Muscle layer of colon (tissue), 2 donors: ENCODE measurements around the gene ANTXR2.
"Not testable (repeated sequence)": the region's sequence is repeated elsewhere in the genome, so short reads cannot be mapped to it uniquely, and the experiment has no call there.

Source experiments
- H3K27ac ChIP-seq: one replicate; pipeline ENCODE4 v1.7.0; 2013; ENCODE audit warnings: low read depth, mild to moderate bottlenecking, low read length, moderate library complexity
- H3K27me3 ChIP-seq, 2 donors: one replicate each; pipeline ENCODE4 v1.7.0; 2013; ENCODE audit warnings: low read length in 2 of 2, mild to moderate bottlenecking in 2 of 2; ENCODE audit not compliant: insufficient read depth in 2 of 2, control insufficient read depth in 1 of 2
- H3K36me3 ChIP-seq: one replicate; pipeline ENCODE4 v1.7.0; 2013; ENCODE audit warnings: mild to moderate bottlenecking, low read length; ENCODE audit not compliant: insufficient read depth
- H3K4me1 ChIP-seq: one replicate; pipeline ENCODE4 v1.7.0; 2013; ENCODE audit warnings: mild to moderate bottlenecking, low read length; ENCODE audit not compliant: insufficient read depth
- H3K4me3 ChIP-seq, 2 donors: one replicate each; pipeline ENCODE4 v1.7.0; 2013; ENCODE audit warnings: low read length in 2 of 2, low read depth in 1 of 2, mild to moderate bottlenecking in 1 of 2, moderate library complexity in 1 of 2
- H3K9ac ChIP-seq: one replicate; pipeline ENCODE4 v1.7.0; 2013; ENCODE audit warnings: low read length
- H3K9me3 ChIP-seq: one replicate; pipeline ENCODE4 v1.7.0; 2013; ENCODE audit warnings: mild to moderate bottlenecking, low read length
- donor health status: abdominal sarcoma.
- donor health status: Adenocarcinoma of cecum.

The ANTXR2 gene

DNA sequence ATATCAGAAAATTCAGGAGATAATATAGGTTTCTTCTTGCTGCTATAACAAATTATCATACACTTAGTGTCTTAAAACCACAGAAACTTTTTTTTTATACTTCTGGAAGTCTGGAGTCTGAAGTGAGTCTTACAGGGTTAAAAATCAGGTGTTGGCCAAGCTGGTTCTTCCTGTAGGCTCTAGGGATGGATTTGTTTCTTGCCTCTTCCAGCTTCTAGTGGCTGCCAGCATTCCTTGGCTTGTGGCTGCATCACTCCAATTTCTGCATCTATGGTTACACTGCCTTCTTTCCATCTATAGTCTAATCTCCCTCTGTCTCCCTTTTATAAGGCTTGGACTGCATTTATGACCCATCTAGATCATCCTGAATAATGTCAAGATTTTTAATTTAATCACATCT, 68.7 kb downstream of the ANTXR2 start:
- Histone ChIP-seq H3K27me3 (no peaks in the 10 kb centered on the region), H3K9me3 (peaks cover 6% of the 10 kb centered on the region), H3K27ac (no peak overlapping the region), H3K4me3 (no peak overlapping the region), H3K4me1 (no peaks in the 10 kb centered on the region), H3K36me3 (peaks cover 31% of the 10 kb centered on the region), H3K9ac (no peak overlapping the region)

DNA sequence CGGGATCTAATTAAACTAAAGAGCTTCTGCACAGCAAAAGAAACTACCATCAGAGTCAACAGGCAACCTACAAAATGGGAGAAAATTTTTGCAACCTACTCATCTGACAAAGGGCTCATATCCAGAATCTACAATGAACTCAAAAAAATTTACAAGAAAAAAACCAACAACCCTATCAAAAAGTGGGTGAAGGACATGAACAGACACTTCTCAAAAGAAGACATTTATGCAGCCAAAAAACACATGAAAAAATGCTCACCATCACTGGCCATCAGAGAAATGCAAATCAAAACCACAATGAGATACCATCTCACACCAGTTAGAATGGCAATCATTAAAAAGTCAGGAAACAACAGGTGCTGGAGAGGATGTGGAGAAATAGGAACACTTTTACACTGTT, 70.5 kb downstream of the ANTXR2 start:
- not testable (repeated sequence) for H3K9me3 ChIP-seq, H3K9ac ChIP-seq

DNA sequence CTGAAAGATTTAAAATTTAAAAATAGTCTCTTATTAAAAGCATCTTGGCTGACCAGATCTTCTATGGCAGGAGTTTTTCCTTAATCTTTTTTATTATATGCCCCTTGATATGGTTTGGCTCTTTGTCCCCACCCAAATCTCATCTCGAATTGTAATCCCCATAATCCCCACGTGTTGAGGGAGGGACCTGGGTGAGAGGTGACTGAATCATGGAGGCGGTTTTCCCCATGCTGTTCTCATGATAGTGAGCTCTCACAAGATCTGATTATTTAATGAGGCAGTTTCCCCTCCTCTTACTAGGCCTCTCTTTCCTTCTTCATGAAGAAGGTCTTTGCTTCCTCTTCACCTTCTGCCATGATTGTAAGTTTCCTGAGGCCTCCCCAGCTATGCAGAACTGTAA, 74.0 kb downstream of the ANTXR2 start:
- not testable (repeated sequence) for H3K27me3 ChIP-seq, H3K4me3 ChIP-seq, H3K27ac ChIP-seq, H3K9ac ChIP-seq, H3K36me3 ChIP-seq, H3K9me3 ChIP-seq
- peaks cover 20% of the 10 kb centered on the region for H3K4me1 ChIP-seq

More for the DNA sequence above, 70.5 kb downstream of the ANTXR2 start:
- not testable (repeated sequence) for H3K27me3 ChIP-seq, H3K4me3 ChIP-seq, H3K4me1 ChIP-seq, H3K27ac ChIP-seq
- peaks cover 25% of the 10 kb centered on the region for H3K36me3 ChIP-seq

DNA sequence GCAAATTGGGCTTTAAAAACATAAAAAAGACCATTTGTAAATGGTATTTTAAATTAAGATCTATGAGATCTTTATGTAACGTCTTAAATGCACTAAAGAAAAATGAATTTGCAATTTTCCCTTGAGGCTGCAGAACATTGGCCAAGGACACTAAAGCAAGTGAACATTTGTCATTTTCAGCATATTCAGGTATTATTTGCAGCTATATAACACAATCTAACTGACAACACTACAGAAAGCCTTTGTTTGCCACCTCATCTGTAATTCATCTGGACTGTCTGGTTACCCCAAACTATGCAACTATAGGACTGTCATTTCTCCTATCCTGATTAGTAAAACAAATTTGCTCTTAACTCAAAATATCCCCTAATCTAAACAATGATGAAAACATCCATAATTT, 74.8 kb downstream of the ANTXR2 start:
- Histone ChIP-seq H3K36me3 (no peaks in the 10 kb centered on the region), H3K4me1 (peaks cover 20% of the 10 kb centered on the region), H3K9me3 (no peaks in the 10 kb centered on the region), H3K27ac (no peak overlapping the region), H3K27me3 (no peaks in the 10 kb centered on the region), H3K9ac (no peak overlapping the region), H3K4me3 (no peak overlapping the region)

DNA sequence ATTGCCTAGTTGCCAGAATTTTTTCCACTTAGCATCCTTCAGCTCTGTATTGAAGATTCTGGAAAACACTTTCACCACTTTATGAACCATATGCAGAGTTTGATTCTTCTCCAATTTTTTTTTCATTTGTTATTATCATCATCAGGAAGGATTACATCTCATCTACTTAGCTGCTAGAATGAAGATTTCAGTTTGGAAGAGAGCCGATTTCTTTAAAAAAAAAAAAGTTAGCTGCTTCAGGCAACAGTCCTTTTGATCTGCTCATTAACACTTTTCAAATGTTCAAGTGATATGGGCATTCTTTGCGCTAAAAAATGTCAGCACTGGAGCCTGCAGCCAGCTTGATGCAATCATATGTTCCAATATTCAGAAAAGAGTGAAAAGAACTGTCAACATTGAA, 76.2 kb downstream of the ANTXR2 start:
- Histone ChIP-seq H3K4me3 (no peak overlapping the region), H3K9ac (no peak overlapping the region), H3K27ac (no peak overlapping the region), H3K27me3 (no peaks in the 10 kb centered on the region), H3K9me3 (no peaks in the 10 kb centered on the region), H3K36me3 (no peaks in the 10 kb centered on the region), H3K4me1 (peaks cover 20% of the 10 kb centered on the region)

DNA sequence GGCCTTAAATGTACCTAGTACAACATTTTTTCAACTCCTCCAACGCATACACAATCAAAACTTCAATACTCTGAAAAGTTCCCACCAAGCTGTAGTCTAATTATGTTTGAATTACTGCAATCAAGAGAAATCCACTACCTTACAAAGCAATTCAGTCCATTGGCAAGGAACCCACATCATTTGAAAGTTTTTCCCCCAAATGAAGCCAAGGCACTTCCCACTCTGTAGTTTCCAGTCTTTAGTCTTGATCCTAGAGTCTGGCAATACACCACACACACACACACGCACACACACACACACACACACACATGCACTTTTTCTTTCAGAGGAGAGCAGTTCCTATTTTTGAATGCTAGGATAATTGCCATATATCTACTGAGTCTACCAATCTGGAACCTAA, 79.6 kb downstream of the ANTXR2 start:
- H3K27ac ChIP-seq, result no peak overlapping the region
- no peaks in the 10 kb centered on the region for H3K36me3 ChIP-seq
- H3K9me3 ChIP-seq, result no peaks in the 10 kb centered on the region
- H3K27me3 ChIP-seq, result no peaks in the 10 kb centered on the region
- no peak overlapping the region for H3K9ac ChIP-seq
- H3K4me1 ChIP-seq, result peaks cover 19% of the 10 kb centered on the region
- H3K4me3 ChIP-seq, result no peak overlapping the region

DNA sequence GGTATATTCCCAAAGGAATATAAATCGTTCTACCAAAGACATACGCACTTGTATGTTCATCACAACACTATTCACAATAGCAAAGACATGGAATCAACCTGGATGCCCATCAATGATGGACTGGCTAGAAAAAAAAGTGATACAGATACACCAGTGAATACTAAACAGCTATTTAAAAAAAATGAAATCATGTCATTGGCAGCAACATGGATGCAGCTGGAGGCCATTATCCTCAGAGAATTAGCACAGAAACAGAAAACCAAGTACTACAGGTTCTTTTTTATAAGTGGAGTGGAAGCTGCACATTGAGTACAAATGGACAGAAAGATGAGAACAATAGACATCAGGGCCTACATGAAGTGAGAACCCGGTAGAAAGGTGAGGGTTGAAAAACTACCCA, 81.4 kb downstream of the ANTXR2 start:
- H3K27me3 ChIP-seq, result no peaks in the 10 kb centered on the region
- no peak overlapping the region for H3K4me3 ChIP-seq
- peaks cover 16% of the 10 kb centered on the region for H3K4me1 ChIP-seq
- no peak overlapping the region for H3K27ac ChIP-seq
- H3K9ac ChIP-seq, result no peak overlapping the region
- H3K9me3 ChIP-seq, result no peaks in the 10 kb centered on the region
- H3K36me3 ChIP-seq, result no peaks in the 10 kb centered on the region

DNA sequence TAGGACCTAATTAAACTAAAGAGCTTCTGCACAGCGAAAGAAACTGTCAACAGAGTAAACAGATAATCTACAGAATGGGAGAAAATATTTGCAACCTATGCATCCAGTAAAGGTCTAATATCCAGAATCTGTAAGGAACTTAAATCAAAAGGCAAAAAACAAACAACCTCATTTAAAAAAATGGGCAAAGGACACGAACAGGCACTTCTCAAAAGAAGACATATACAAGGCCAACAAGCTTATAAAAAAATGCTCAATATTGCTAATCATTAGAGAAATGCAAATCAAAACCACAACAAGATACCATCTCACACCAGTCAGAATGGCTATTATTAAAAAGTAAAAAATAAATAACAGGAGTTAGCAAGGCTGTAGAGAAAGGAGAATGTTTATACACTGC, 81.9 kb downstream of the ANTXR2 start:
- not testable (repeated sequence) for H3K9me3 ChIP-seq, H3K27me3 ChIP-seq, H3K4me3 ChIP-seq, H3K9ac ChIP-seq, H3K27ac ChIP-seq, H3K36me3 ChIP-seq
- H3K4me1 ChIP-seq, result peaks cover 14% of the 10 kb centered on the region

DNA sequence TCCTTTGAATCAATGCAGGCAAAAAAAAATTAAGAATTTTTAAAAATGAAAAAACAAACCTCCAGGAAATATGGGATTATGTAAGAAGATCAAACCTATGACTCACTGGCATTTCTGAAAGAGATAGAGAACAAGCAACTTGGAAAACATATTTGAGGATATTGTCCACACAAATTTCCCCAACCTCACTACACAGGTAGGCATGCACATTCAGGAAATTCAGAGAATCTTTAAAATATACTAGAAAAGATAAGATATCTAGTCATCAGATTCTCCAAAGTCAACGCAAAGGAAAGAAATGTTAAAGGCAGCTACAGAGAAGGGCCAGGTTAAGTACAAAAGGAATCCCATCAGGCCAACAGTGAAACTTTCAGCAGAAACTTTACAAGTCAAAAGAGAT, 85.6 kb downstream of the ANTXR2 start:
- Histone ChIP-seq H3K36me3 (peaks cover 5% of the 10 kb centered on the region), H3K27me3 (no peaks in the 10 kb centered on the region), H3K9ac (no peak overlapping the region), H3K27ac (no peak overlapping the region), H3K9me3 (no peaks in the 10 kb centered on the region), H3K4me1 (peaks cover 10% of the 10 kb centered on the region), H3K4me3 (no peak overlapping the region)

DNA sequence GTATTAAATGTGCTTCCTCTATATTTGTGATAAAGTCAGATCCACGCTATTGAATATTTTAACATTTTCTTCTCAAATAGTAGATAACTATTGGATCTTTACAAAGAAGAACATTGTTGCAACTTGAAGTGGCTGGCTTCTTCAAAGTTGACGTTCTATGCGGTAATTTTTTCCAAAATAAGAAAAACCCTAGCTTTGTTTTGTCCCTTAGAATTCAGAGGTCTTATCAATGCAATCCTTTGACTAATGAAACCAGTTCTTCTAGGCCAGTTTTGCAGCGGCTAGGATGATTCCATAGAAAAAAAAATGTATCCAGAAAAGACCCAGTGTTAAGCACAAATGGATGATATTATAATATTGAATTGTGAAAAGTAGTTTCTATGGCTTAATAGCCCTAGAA, 89.6 kb downstream of the ANTXR2 start:
- Histone ChIP-seq H3K9ac (no peak overlapping the region), H3K4me1 (peaks cover 18% of the 10 kb centered on the region), H3K27ac (no peak overlapping the region), H3K9me3 (no peaks in the 10 kb centered on the region), H3K4me3 (no peak overlapping the region), H3K27me3 (no peaks in the 10 kb centered on the region), H3K36me3 (peaks cover 11% of the 10 kb centered on the region)

DNA sequence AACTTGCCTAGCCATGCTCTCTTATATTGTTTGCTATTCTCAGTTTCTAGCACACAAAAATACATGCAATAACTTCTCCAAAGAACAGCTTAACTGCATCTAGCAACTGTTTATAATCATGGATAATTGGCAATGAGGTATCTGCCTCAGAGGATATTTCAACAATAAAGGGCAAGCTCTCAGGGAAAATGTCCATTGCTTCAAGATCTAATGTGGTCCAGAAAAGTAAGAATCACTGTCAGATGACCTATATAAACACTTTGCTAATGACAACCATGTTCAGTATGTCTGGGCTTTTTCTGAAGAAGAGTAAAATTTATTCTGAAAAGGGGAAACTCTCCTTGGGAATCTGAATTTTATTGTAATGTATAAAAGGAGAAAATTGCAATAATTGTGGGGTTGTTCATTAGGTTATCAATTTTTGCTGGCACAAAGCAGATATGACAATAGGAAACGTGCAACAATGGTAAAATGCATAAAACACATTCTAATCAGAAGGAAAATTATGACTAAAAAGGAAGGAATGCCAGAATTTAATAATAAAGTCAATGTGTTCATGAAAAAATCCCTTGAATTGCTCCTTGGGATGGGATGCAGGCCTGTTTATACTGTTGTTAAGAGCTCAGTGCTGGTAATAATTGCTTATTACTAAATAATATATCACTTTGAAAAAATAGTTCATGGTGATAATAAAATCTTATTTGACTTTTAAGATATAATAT, 90.3 kb downstream of the ANTXR2 start:
- Histone ChIP-seq H3K9me3 (no peaks in the 10 kb centered on the region), H3K4me1 (peaks cover 14% of the 10 kb centered on the region), H3K36me3 (peaks cover 18% of the 10 kb centered on the region), H3K27ac (no peak overlapping the region), H3K9ac (no peak overlapping the region), H3K27me3 (no peaks in the 10 kb centered on the region), H3K4me3 (no peak overlapping the region)

DNA sequence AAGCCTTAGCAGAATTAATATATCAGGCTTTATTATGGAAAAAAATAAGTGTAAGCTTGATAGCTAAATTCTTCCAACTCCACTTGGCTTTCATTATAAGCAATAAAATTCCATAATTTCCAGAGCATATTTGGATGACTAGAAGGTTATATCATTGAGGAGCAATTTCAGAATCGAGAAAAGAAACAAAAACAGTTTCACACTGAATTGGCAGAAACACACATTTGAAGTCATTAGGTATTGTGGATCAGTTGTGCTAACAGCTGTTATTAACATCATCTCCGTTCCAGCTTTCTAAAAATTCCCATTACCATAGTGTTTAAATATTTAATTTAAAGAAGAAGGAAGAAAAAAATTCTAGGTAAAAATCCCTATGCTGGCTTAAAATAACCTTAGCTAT, 92.6 kb downstream of the ANTXR2 start:
- Histone ChIP-seq H3K27ac (no peak overlapping the region), H3K9me3 (no peaks in the 10 kb centered on the region), H3K36me3 (peaks cover 35% of the 10 kb centered on the region), H3K4me3 (no peak overlapping the region), H3K9ac (no peak overlapping the region), H3K4me1 (peaks cover 10% of the 10 kb centered on the region), H3K27me3 (no peaks in the 10 kb centered on the region)
